ENCODE measurements around the gene PNLIPRP1. TPM values are rescaled to one million over a fixed set of nuclear protein-coding genes. Genes with fewer than 3 reads are reported as not detected.

PNLIPRP1 gene
- total and polyA plus RNA-seq, 2 experiments from 2014 or later: 0.21 TPM; not detected in 1

- Mint-ChIP-seq H3K27ac (no peak overlapping the region), H3K27me3 (ENCODE audit: insufficient read depth, low read depth, poor library complexity) (peaks cover 2% of the 10 kb centered on the region), H3K36me3 (ENCODE audit: low read depth) (no peaks in the 10 kb centered on the region), H3K9me3 (no peaks in the 10 kb centered on the region), H3K4me3 (no peak overlapping the region), H3K4me1 (no peaks in the 10 kb centered on the region)
- TF ChIP-seq EZH2phosphoT487 (IDR thresholded peaks at IDR 0.05; ENCODE audit: unreplicated experiment): no peak
- TF ChIP-seq ZNF114 (CRISPR knock-in tag; IDR thresholded peaks at IDR 0.05): no peak
- no peak for TF ChIP-seq NANOG (IDR thresholded peaks at IDR 0.05; ENCODE audit: borderline replicate concordance)
- TF ChIP-seq CREB1 (CRISPR knock-in tag; IDR thresholded peaks at IDR 0.05; ENCODE audit: low read depth): no peak
- TF ChIP-seq REST (IDR thresholded peaks at IDR 0.05; ENCODE audit: unreplicated experiment): no peak
- TF ChIP-seq STAT1 (IDR thresholded peaks at IDR 0.05; ENCODE audit: unreplicated experiment): no peak
- no peak for TF ChIP-seq JUNB (IDR thresholded peaks at IDR 0.05; ENCODE audit: unreplicated experiment)
- TF ChIP-seq ETS1 (IDR thresholded peaks at IDR 0.05): no peak
- TF ChIP-seq ZNF462 (CRISPR knock-in tag; IDR thresholded peaks at IDR 0.05): no peak
- no peak for TF ChIP-seq EZH2 (IDR thresholded peaks at IDR 0.05; ENCODE audit: low read depth, unreplicated experiment)
- no peak for DNase-seq (ENCODE audit: low spot score)
- Histone ChIP-seq H3K27ac (ENCODE audit: low read depth) (no peak overlapping the region), H3K9me2 (ENCODE audit: insufficient read depth) (peaks cover 4% of the 10 kb centered on the region; the same call in 1 of the 2 replicates), H3F3A (replicated peaks; ENCODE audit: low read depth) (no peaks in the 10 kb centered on the region), H3K27me3 (ENCODE audit: insufficient read depth) (no peaks in the 10 kb centered on the region), H3K36me3 (ENCODE audit: insufficient read depth) (no peaks in the 10 kb centered on the region), H2AFZ (no peak overlapping the region), H3K79me2 (replicated peaks; ENCODE audit: insufficient read depth) (no peaks in the 10 kb centered on the region), H3K4me3 (no peak overlapping the region), H3K4me2 (no peak overlapping the region), H3K4me1 (ENCODE audit: insufficient read depth) (no peaks in the 10 kb centered on the region), H4K20me1 (replicated peaks; ENCODE audit: insufficient read depth) (no peaks in the 10 kb centered on the region)
- ATAC-seq: no peak
These were observed 42.5 kb upstream of the PNLIPRP1 start for GRCh38 chr10:116548301-116548700.

Data from GM23338 (cell line).